Adrenal gland (tissue), 12 donors: ENCODE results near the gene TPM2. TPM values are rescaled to one million over a fixed set of nuclear protein-coding genes. Genes with fewer than 3 reads are reported as not detected.

ENCODE experiments used
- DNase-seq, 7 donors: peaks; one replicate each; pipeline ENCODE4 v3.0.0-alpha.2; 2019 to 2020
- H3K27ac ChIP-seq, 5 donors: fragments of 200-600 bp; sonication (generic) in 4 of 5; 1 replicate in 3 of 5; 2 replicates in 2 of 5; pipeline versions ENCODE4 v1.5.1 to v1.8.0; 2016 to 2020; ENCODE audit warnings: mild to moderate bottlenecking in 1 of 5
- H3K27me3 ChIP-seq: fragments of 200-600 bp; 2 replicates; pipeline ENCODE4 v1.8.0; 2021
- H3K36me3 ChIP-seq, 2 donors: fragments of 200-600 bp; replicated peaks in 1 of 2; 1 replicate in 1 of 2; 2 replicates in 1 of 2; pipeline versions ENCODE4 v1.5.1 to v1.8.0; 2018 to 2022
- H3K4me1 ChIP-seq, 2 donors: fragments of 200-600 bp; replicated peaks in 1 of 2; 1 replicate in 1 of 2; 2 replicates in 1 of 2; pipeline versions ENCODE4 v1.5.1 to v1.8.0; 2018 to 2021
- H3K4me3 ChIP-seq, 4 donors: fragments of 200-600 bp; sonication (generic) in 3 of 4; one replicate each; pipeline ENCODE4 v1.5.1; 2016 to 2018
- H3K9me3 ChIP-seq, 3 donors: fragments of 200-600 bp; sonication (generic) in 1 of 3; replicated peaks in 1 of 3; 1 replicate in 2 of 3; 2 replicates in 1 of 3; pipeline versions ENCODE4 v1.5.1 to v1.8.0; 2016 to 2021
- CTCF ChIP-seq, 6 experiments: fragments of 450-650 bp in 4 of 6; fragments of 200-600 bp in 2 of 6; sonication (generic) in 1 of 6; IDR thresholded peaks; 1 replicate in 5 of 6; 2 replicates in 1 of 6; pipeline versions ENCODE4 v1.5.1 to v1.8.0; 2016 to 2021; ENCODE audit warnings: antibody characterized with exemption in 6 of 6, mild to moderate bottlenecking in 2 of 6, moderate library complexity in 1 of 6
- POLR2A ChIP-seq, 2 donors: fragments of 450-650 bp; IDR thresholded peaks; one replicate each; pipeline ENCODE4 v1.6.1; 2017; ENCODE audit warnings: antibody characterized with exemption in 2 of 2, mild to moderate bottlenecking in 2 of 2, moderate library complexity in 1 of 2
- WGBS, 4 donors: extraction: QIAGEN DNeasy Blood & Tissue Kit in 2 of 4; methylation state at CpG; one replicate each; pipeline versions ENCODE4 v1.1.5 to v1.1.7; 2013 to 2017; 5-methylcytosine and 5-hydroxymethylcytosine counted together
- intact Hi-C, 2 donors: fragments of 100-400 bp; cut with DNase I; formaldehyde crosslinking; loops; one replicate each; pipeline versions ENCODE4 v1.14.1 to v1.15.0; 2022 to 2023
- polyA plus RNA-seq, 3 donors: library from polyadenylated mRNA; stranded (reverse); fragments of 200-250 nt in 2 of 3; fragments of 350-450 nt in 1 of 3; fragmentation: Illumina TruSeq in 1 of 3; extraction: RNeasy Lipid Tissue Mini Kit (QIAGEN cat#74804) in 1 of 3; gene quantifications; one replicate each; pipeline ENCODE4 v1.2.3, GENCODE V29; 2013 to 2014
- total RNA-seq, 9 donors: library from RNA; depleted of rRNA in 4 of 9; stranded (reverse); fragments of >200 nt in 4 of 9; fragments of 120-200 nt in 1 of 9; fragmentation: NEBNext Ultra II Directional in 1 of 9; extraction: Animal tissue kit (Norgen Biotek cat#: 25700) in 1 of 9; gene quantifications; one replicate each; pipeline versions ENCODE4 v1.1.0 to v1.2.4, GENCODE V29; 2013 to 2023
- donor health status: healthy with polysubstance abuse.
- donor health status: Bipolar disorder and iron deficiency.
- donor health status: DM: yes; HTN: yes; CAD: no.
- donor health status: DM: no; HTN: no; CAD: no.
- donor health status: DM: no; HTN: no; CAD: no.
- donor health status: DM: yes; HTN: yes; CAD: no.

The TPM2 gene
- total and polyA plus RNA-seq, 12 donors: 188 to 1,472 (median 397) TPM

GRCh38 chr9:35702696-35703095 lies 13.0 kb upstream of the TPM2 start:
- Histone ChIP-seq H3K27me3 (no peaks in the 10 kb centered on the region), H3K36me3 (peaks cover 0 to 100% of the 10 kb centered on the region in 2 donors), H3K4me1 (peaks cover 19 to 30% of the 10 kb centered on the region in 2 donors), H3K4me3 (no peak overlapping the region), H3K27ac (no peak overlapping the region), H3K9me3 (no peaks in the 10 kb centered on the region)
- no peak for TF ChIP-seq POLR2A (IDR thresholded peaks at IDR 0.05)
- no peak for TF ChIP-seq CTCF (IDR thresholded peaks at IDR 0.05)
- 96 to 98% (median 98%) methylated on average over 7 of the region's 7 CpGs for WGBS, 4 donors
- peak in 1 of 7 donors; percentile 1 for DNase-seq
- intact Hi-C loops: no loop called here

DNA sequence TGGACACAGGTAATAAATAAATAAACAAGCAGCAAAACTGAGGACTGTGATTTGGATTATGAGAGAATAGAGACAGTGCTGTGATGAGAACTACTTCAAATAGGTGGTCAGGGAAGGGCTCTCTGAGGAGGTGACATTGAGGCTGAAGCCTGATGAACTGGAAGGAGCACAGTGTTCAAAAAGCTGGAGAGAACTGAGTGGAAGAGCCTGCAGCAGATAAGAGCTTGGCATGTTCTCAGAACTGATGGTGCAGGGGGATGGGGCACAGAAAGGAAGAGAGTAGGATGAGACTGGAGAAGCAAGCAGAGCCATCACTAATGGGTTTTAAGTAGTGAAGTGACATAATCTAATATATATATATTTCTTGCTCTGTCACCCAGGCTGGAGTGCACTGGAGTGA lies 11.2 kb upstream of the TPM2 start:
- DNase-seq: peak in 2 of 7 donors; percentile 37 to 49
- intact Hi-C loops: no loop called here

GRCh38 chr9:35700031-35700430 lies 10.3 kb upstream of the TPM2 start:
- DNase-seq: peak; percentile 77 to 93 (median 87)

More for the DNA sequence above, 11.2 kb upstream of the TPM2 start:
- no peak for TF ChIP-seq CTCF (IDR thresholded peaks at IDR 0.05)
- TF ChIP-seq POLR2A (IDR thresholded peaks at IDR 0.05): no peak
- Histone ChIP-seq H3K27ac (peak overlapping the region in 2 of 5 donors; percentile 76 to 80), H3K4me3 (no peak overlapping the region), H3K27me3 (no peaks in the 10 kb centered on the region), H3K36me3 (peaks cover 0 to 100% of the 10 kb centered on the region in 2 donors), H3K4me1 (peaks cover 19 to 30% of the 10 kb centered on the region in 2 donors), H3K9me3 (no peaks in the 10 kb centered on the region)

DNA sequence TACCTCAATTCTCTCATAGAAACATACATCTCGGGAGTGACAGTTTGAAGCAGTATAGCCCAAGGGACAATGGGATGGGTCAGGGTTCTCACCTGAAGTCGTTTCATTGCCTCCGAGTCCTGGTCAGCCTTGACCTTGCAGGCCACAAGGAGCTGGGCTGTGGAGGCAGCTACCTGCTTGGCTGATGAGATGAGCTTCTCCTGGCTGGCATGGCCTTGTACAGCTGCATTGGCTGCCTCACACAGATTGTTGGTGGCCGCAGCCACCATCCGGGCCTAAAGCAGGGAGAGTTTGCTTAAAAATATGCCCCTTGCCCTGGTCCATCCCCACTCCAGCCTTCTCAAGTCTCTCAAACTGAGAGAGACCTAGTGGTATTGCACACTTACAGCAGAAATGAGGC lies 8.5 kb upstream of the TPM2 start:
- WGBS, 4 donors: 58 to 70% (median 62%) methylated on average over 2 to 5 of the region's 5 CpGs
- Histone ChIP-seq H3K27ac (peak overlapping the region in 3 of 5 donors; percentile 48 to 80 (median 76)), H3K27me3 (no peaks in the 10 kb centered on the region), H3K4me1 (peaks cover 19 to 44% of the 10 kb centered on the region in 2 donors), H3K9me3 (no peaks in the 10 kb centered on the region), H3K36me3 (peaks cover 0 to 74% of the 10 kb centered on the region in 2 donors), H3K4me3 (no peak overlapping the region)
- intact Hi-C loops: loop anchor here in 1 of 2 donors (5.0 kb wide), 1 partner anchor 36 kb away; no protein-coding TSS in a partner anchor
- TF ChIP-seq CTCF (IDR thresholded peaks at IDR 0.05) (no peak), POLR2A (IDR thresholded peaks at IDR 0.05) (no peak)
- DNase-seq: peak in 1 of 7 donors; percentile 16

More at GRCh38 chr9:35700031-35700430, 10.3 kb upstream of the TPM2 start:
- no peaks in the 10 kb centered on the region for H3K9me3 ChIP-seq
- peaks cover 0 to 92% of the 10 kb centered on the region in 2 donors for H3K36me3 ChIP-seq
- no peak overlapping the region for H3K4me3 ChIP-seq
- H3K4me1 ChIP-seq: peaks cover 19 to 39% of the 10 kb centered on the region in 2 donors
- 37 to 54% (median 44%) methylated on average over 9 to 11 of the region's 11 CpGs for WGBS, 4 donors
- intact Hi-C loops: no loop called here
- TF ChIP-seq POLR2A (IDR thresholded peaks at IDR 0.05) (peak in 1 of 2 donors; percentile 23), CTCF (IDR thresholded peaks at IDR 0.05) (no peak)
- H3K27ac ChIP-seq: peak overlapping the region in 4 of 5 donors; percentile 30 to 80 (median 62)
- H3K27me3 ChIP-seq: no peaks in the 10 kb centered on the region
